ENCODE measurements around the gene BZW1.

DNA sequence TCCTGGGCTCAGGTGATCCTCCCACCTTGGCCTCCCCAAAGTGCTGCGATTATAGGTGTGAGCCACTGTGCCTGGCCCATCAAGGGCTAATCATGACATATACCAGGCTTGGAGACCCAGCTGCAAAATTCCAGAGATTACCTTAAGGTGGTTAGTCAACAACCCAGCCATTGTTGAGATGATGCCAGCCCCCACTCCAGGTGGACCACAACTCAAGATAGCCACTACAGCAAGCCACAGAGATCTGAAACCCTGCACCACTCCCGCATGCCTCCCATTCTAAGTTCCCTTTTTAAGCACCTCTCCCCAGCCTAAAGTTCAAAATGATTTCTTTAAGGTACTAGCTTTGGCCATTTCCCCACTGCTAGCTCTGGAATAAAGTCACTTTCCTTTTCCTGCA lies 57.3 kb downstream of the BZW1 start:
- TF ChIP-seq, protein P1, sequence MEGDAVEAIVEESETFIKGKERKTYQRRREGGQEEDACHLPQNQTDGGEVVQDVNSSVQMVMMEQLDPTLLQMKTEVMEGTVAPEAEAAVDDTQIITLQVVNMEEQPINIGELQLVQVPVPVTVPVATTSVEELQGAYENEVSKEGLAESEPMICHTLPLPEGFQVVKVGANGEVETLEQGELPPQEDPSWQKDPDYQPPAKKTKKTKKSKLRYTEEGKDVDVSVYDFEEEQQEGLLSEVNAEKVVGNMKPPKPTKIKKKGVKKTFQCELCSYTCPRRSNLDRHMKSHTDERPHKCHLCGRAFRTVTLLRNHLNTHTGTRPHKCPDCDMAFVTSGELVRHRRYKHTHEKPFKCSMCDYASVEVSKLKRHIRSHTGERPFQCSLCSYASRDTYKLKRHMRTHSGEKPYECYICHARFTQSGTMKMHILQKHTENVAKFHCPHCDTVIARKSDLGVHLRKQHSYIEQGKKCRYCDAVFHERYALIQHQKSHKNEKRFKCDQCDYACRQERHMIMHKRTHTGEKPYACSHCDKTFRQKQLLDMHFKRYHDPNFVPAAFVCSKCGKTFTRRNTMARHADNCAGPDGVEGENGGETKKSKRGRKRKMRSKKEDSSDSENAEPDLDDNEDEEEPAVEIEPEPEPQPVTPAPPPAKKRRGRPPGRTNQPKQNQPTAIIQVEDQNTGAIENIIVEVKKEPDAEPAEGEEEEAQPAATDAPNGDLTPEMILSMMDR (conservative IDR thresholded peaks at IDR 0.05), result no peak
- TF ChIP-seq ZFX (IDR thresholded peaks at IDR 0.05), result no peak

Data from C4-2B (cell line).